Testis (tissue), 3 donors: Measurements from ENCODE around the gene RETN. TPM values are rescaled to one million over a fixed set of nuclear protein-coding genes. Genes with fewer than 3 reads are reported as not detected.

Experiments
- DNase-seq: peaks from one replicate; pipeline ENCODE4 v3.0.0-alpha.2; 2019
- H3K27ac ChIP-seq, 2 donors: fragments of 200-600 bp; sonication (generic); one replicate each; pipeline ENCODE4 v1.5.1; 2019
- H3K27me3 ChIP-seq: fragments of 200-600 bp; sonication (generic); one replicate; pipeline ENCODE4 v1.5.1; 2019
- H3K36me3 ChIP-seq: fragments of 200-600 bp; sonication (generic); one replicate; pipeline ENCODE4 v1.5.1; 2017; ENCODE audit warnings: low read depth; ENCODE audit errors: missing control alignments
- H3K4me1 ChIP-seq: fragments of 200-600 bp; sonication (generic); one replicate; pipeline ENCODE4 v1.5.1; 2019
- H3K4me3 ChIP-seq, 2 donors: fragments of 200-600 bp; sonication (generic); one replicate each; pipeline ENCODE4 v1.5.1; 2017 to 2019
- H3K9me3 ChIP-seq: fragments of 200-600 bp; sonication (generic); one replicate; pipeline ENCODE4 v1.5.1; 2017
- POLR2A ChIP-seq: fragments of 450-650 bp; IDR thresholded peaks from one replicate; pipeline ENCODE4 v1.6.1; 2017; ENCODE audit warnings: antibody characterized with exemption, mild to moderate bottlenecking, moderate library complexity
- WGBS, 2 donors: methylation state at CpG; one replicate each; pipeline ENCODE4 v1.1.5; 2018; 5-methylcytosine and 5-hydroxymethylcytosine counted together
- intact Hi-C: fragments of 100-400 bp; cut with DNase I; formaldehyde crosslinking; loops from one replicate; pipeline ENCODE4 v1.15.1; 2023; ENCODE audit warnings: low total_unique reads
- polyA plus RNA-seq: library from polyadenylated mRNA; stranded (reverse); fragments of 350-450 nt; fragmentation: Illumina TruSeq; extraction: RNeasy Lipid Tissue Mini Kit (QIAGEN cat#74804); gene quantifications from one replicate; pipeline ENCODE4 v1.2.3, GENCODE V29; 2014; ENCODE audit warnings: low read depth, low replicate concordance; ENCODE audit not compliant: insufficient read depth
- total RNA-seq, 2 donors: library from RNA; depleted of rRNA; stranded (reverse); fragments of >200 nt; gene quantifications; one replicate each; pipeline ENCODE4 v1.2.3, GENCODE V29; 2016
- TF ChIP-seq, protein P1 (sequence below), 3 experiments: fragments of 450-650 bp in 2 of 3; fragments of 200-600 bp in 1 of 3; sonication (generic) in 1 of 3; IDR thresholded peaks; one replicate each; pipeline ENCODE4 v1.5.1; 2016 to 2019; ENCODE audit warnings: antibody characterized with exemption in 3 of 3, mild to moderate bottlenecking in 2 of 3, moderate library complexity in 1 of 3

RETN gene
- total and polyA plus RNA-seq, 3 donors from 2014 or later: 1.9 TPM; not detected in 2

DNA sequence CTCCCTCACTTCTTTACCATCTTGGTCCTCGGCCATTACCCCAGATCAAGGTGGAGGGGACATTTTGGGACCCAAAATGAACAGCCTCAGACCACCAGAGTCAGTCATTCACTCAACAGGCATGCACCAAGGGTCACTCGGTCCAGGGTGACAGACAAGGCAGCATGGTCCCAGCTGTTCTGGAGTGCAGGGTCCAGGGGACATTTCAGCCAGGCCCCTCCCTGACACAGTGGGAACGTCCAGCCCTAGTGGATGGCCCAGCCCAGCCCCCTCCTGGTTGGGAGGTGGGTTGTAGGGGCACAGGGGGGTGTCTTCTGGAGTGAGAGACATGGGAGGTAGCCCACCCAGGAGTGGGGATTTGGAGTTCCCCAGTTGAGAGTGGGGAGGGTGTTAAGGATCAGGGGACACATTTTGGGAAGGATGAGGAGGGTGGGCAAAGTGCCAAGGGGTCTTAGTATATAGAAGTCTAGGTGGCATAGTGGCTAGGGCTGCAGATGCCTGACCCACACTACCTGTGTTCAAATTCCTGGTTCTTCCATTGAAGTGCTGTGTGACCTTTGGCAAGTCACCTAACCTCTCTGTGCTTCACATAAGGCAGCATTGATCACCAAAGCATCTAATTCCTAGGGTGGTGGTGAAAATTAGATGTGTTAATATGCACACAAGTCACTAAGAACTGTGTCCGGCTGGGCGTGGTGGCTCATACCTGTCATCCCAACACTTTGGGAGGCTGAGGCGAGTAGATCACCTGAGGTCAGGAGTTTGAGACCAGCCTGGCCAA lies 35.6 kb downstream of the RETN start:
- Histone ChIP-seq H3K27me3 (no peaks in the 10 kb centered on the region), H3K9me3 (no peaks in the 10 kb centered on the region), H3K27ac (no peak overlapping the region), H3K36me3 (no peaks in the 10 kb centered on the region), H3K4me3 (no peak overlapping the region), H3K4me1 (no peaks in the 10 kb centered on the region)
- no peak for TF ChIP-seq POLR2A
- TF ChIP-seq, protein P1, sequence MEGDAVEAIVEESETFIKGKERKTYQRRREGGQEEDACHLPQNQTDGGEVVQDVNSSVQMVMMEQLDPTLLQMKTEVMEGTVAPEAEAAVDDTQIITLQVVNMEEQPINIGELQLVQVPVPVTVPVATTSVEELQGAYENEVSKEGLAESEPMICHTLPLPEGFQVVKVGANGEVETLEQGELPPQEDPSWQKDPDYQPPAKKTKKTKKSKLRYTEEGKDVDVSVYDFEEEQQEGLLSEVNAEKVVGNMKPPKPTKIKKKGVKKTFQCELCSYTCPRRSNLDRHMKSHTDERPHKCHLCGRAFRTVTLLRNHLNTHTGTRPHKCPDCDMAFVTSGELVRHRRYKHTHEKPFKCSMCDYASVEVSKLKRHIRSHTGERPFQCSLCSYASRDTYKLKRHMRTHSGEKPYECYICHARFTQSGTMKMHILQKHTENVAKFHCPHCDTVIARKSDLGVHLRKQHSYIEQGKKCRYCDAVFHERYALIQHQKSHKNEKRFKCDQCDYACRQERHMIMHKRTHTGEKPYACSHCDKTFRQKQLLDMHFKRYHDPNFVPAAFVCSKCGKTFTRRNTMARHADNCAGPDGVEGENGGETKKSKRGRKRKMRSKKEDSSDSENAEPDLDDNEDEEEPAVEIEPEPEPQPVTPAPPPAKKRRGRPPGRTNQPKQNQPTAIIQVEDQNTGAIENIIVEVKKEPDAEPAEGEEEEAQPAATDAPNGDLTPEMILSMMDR (IDR thresholded peaks at IDR 0.05): no peak
- WGBS, 2 donors: 81 to 100% methylated on average over 1 to 6 of the region's 6 CpGs
- intact Hi-C loops: no loop called here
- DNase-seq: no peak

DNA sequence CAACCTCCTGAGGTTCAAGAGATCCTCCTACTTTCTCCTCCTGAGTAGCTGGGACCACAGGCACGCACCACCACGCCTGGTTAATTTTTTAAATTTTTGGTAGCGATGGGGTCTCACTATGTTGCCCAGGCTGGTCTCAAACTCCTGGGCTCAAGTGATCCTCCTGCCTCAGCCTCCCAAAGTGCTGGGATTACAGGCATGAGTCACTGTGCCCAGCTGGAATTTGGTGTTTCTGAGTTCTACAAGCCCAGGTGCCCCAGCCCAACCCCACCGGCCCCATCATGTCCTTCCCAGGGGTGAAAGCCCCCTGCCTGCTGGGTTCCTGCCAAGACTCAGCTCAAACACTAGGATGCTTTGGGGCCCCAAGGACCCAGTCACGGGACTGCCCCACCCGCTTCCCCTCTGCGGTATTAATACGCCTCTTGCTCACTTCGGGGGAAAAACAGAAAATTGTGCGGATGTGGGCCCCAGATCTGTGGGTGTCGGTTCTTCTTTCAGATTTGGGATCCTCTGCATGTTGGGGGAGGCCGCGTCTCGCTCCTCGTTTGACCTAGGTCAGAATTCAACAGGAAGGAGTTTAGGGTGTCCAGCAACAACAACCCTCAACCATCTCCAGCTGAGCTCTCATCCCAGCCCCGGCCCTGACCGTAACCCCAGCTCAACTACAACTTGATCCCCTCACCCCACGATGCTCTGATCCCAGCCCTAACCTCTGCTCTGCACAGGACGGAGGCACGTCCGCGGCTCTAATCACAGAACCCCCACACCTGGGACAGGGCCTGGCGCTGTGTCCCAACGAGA lies 36.7 kb downstream of the RETN start:
- peak; percentile 21 for DNase-seq
- no peaks in the 10 kb centered on the region for H3K9me3 ChIP-seq
- TF ChIP-seq POLR2A: no peak
- TF ChIP-seq, protein P1 (IDR thresholded peaks at IDR 0.05): no peak
- intact Hi-C loops: no loop called here
- no peaks in the 10 kb centered on the region for H3K27me3 ChIP-seq
- H3K36me3 ChIP-seq: no peaks in the 10 kb centered on the region
- no peak overlapping the region for H3K27ac ChIP-seq
- no peaks in the 10 kb centered on the region for H3K4me1 ChIP-seq
- H3K4me3 ChIP-seq: no peak overlapping the region
- 71 to 72% methylated on average over 24 of the region's 24 CpGs for WGBS, 2 donors

DNA sequence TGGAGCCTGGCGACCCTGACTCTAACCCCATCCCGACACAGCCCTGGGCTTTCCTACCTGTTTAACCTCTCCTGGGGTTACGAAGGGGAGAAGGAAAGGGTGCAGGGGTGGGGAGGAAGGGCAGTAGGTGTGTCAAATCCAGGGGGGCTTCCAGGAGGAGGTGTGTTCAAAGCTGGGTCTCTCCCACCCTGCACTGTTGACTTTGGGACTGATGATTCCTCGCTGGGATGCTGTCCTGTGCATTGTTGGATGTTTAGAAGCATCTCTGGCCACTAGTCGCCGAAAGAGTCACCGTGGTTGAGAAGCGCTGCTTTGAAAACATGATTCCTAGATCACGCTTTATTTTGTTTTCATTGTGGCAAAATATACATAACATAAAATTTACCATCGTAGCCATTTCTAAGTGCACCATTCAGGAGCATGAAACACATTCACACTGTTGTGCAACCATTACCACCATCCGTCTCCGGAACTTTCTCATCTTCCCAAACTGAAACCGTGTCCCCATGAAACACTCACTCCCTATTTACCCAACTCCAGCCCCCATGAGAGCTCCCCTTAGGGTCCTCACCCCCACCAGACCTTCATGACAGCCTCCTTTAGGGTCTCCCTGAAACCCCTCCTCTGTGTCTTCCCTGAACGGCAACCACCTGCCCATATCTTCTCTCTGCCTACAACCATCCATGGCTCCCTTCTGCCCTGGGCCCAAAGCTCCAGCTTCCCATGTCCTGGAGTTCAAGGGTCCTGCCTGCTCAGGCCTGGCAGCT lies 37.5 kb downstream of the RETN start:
- no peak for DNase-seq
- Histone ChIP-seq H3K9me3 (no peaks in the 10 kb centered on the region), H3K27me3 (no peaks in the 10 kb centered on the region), H3K4me1 (no peaks in the 10 kb centered on the region), H3K4me3 (no peak overlapping the region), H3K36me3 (no peaks in the 10 kb centered on the region), H3K27ac (no peak overlapping the region)
- 84 to 87% methylated on average over 14 of the region's 14 CpGs for WGBS, 2 donors
- TF ChIP-seq, protein P1 (IDR thresholded peaks at IDR 0.05): no peak
- TF ChIP-seq POLR2A: no peak
- intact Hi-C loops: no loop called here

DNA sequence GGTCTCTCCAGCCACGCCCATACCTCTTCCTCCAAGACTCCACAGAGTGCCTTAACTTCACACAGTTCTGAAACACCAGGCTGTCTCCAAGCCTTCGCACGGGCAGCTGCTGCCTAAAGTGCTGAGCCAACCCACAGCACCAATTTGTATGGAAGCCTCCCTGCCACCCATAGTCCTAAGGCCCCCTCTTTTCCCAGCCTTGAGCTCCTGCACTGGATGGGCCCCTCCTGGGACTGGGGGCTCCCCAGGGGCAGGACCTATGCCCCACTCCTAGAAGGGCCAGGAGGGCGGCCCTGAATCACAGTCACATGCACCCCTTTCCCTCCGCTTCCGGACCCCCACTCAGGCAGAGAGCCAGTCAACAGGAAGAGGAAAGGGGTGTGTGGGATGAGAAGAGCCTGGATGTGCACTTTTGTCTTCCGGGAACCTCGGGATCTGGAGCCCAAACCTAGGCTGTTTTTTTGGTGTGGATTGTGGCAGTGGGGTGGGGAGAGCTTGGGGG lies 38.2 kb downstream of the RETN start:
- TF ChIP-seq POLR2A: no peak
- TF ChIP-seq, protein P1 (IDR thresholded peaks at IDR 0.05): no peak
- H3K4me1 ChIP-seq: no peaks in the 10 kb centered on the region

More for the DNA sequence above, 38.2 kb downstream of the RETN start:
- Histone ChIP-seq H3K4me3 (no peak overlapping the region), H3K27me3 (no peaks in the 10 kb centered on the region), H3K27ac (no peak overlapping the region), H3K36me3 (no peaks in the 10 kb centered on the region), H3K9me3 (no peaks in the 10 kb centered on the region)
- intact Hi-C loops: no loop called here
- no peak for DNase-seq
- WGBS, 2 donors: 68 to 71% methylated on average over 5 to 8 of the region's 8 CpGs
